Activated gamma-delta T cell treated with anti-CD3 and anti-CD28 coated beads, Interleukin-2, amount 50 U/mL, for 16 hours (primary cell): Measurements from ENCODE around the gene LAPTM5.
"Not testable (repeated sequence)": the region's sequence is repeated elsewhere in the genome, so short reads cannot be mapped to it uniquely, and the experiment has no call there.

Source experiments
- DNase-seq: peaks from one replicate; pipeline ENCODE4 v3.0.0-alpha.2; 2020; ENCODE audit warnings: low read depth

Gene LAPTM5

GRCh38 chr1:30770150-30770549 lies 12.6 kb upstream of the LAPTM5 start:
- DNase-seq, result no peak

- no peak for DNase-seq
Measured at GRCh38 chr1:30768830-30769718, 11.5 kb upstream of the LAPTM5 start.

GRCh38 chr1:30768159-30768829 lies 10.7 kb upstream of the LAPTM5 start:
- DNase-seq, result no peak

- DNase-seq, result not testable (repeated sequence)
Measured at GRCh38 chr1:30766948-30767347, 9.4 kb upstream of the LAPTM5 start.

DNA sequence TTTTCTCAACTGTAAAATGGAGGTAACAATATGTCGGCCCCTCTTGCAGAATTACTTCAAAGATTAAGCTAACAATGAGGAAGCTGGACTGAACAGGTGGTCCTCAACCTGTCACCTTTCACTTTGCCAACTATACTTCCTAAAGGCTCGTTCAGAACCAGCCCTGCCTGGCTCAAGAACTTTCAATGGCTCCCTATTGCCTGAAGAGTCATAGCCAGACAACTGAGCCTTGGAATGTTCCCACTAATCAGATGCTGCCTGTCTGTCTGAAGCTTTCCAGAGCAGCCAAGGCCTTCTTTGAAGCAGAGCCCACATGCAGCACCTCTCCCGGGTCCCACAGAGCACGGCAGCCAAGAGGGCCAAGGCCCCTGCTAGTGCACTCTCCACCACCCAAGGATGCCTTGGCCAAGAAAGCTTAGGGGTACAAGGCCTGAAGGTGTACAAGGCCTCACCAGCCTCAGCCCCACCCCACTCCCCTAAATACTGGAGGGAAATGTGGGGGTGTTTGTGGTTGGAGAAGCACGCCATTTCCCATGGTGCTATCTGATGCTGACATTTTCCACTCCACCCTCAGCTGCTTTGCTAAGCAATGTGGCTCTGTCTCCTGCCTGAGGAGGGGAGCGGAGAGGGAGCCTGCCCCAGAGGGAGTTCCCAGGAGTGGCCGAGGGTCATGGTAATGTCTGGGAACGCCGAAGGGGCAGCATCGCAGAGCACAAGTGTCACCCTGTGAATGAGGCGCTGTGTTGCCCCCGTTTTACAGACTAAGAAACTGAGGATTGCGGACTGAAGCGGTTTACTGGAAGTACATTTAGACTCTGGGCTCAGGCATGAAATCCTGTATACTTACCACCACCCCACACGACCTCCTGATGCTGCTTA lies 8.2 kb upstream of the LAPTM5 start:
- no peak for DNase-seq

DNA sequence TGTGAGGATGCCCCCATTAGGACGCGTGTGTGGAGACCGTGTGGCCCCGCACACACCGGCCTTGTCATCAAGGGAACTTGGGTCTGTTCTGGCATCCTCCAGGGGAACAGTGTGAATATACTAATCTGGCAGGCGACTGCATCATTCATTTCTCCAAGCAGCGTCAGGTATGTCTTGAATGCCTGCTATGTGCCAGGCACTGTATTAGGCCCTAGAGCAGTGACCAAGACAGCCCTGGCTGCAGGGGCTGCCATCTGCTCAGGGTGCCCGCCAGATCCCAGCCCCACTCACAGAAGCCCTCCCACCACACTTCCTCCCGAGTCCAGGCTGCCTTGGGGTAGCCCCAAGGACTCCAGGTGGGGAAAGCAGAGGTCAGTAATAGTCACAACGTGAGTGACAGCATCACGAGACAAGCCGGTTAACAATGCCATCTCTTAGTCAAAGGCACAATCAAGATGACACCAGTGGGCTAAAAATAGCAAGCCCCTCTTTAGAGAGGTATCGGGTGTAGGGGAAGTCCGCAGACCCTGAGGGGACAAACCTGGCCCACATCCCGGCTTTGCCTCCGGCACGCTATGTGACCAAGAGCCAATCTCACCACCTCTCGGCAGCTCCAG lies 7.5 kb upstream of the LAPTM5 start:
- no peak for DNase-seq

DNA sequence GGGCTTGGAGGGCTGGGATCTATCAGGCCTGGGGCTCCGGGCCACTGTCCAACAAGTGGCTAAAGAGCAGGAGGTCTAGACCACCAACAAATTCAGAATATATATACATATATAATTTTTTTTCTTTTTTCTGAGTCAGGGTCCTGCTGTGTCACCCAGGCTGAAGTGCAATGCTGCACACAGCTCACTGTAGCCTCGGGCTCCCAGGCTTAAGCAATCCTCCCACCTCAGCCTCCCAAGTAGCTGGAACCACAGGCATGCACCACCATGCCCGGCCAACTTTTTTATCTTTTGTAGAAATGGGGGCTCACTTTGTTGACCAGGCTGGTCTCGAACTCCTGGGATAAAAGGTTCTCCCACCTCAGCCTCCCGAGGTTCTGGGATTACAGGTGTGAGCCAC lies 6.8 kb upstream of the LAPTM5 start:
- no peak for DNase-seq

DNA sequence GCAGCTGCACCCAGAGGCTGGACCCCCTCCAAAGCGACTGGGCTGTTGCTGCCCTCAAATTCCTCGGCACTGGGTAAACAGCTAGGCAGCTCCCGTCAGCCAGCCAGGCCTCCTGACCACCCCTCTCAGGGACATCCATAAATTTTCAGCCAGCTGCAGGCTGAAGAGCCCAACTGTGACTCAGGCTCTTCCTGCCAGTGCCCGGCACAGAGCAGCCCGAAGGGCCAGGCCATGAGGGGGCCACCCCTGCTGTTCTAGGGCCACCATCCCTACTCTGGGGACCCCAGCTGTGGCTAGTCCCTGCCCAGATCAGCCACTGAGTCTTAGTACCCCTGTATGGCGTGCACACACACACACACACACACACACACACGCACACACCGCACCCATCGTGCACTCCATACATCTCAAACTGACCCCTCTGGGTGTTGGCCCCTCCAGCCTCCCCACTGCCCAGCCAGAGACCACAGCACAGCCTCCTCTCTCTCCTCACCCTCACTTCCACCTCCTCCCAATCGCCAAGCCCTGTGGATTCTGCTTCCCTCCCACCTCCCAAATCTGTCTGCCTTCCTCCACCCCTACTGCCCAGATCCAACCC lies 6.2 kb upstream of the LAPTM5 start:
- DNase-seq, result no peak

DNA sequence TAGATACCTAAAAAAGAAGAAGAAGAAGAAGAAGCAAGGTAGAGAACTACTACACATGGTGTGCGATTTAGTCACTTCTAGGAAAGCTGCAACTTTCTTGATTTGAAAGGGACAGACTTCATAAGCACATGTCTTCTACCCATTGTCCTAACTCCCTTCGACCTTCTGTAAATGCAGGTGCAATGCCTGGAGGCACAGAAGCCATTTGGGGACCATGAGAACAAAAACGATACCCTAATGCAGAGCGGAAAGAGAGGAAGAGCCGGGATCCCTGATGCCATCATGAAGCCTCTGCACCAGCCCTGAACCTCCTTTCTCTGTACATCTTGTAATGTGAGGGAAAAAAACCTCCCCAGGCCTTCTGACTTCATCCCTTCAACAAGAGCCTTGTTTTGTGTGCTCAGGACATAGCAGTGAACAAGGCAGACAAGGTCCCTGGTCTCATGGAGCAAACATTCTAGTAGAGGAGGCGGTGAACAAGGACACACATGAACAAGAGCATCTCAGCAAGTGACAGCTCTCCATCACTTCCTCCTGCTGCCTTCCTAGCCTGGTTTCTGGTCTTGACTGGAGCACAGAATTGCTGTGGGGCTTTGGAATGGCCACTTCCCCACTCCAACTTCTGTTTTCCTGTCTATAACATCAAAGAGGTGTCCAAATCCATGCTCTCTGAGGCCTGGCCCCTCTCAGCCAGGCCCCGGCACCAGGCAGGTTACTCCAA lies 5.5 kb upstream of the LAPTM5 start:
- no peak for DNase-seq

DNA sequence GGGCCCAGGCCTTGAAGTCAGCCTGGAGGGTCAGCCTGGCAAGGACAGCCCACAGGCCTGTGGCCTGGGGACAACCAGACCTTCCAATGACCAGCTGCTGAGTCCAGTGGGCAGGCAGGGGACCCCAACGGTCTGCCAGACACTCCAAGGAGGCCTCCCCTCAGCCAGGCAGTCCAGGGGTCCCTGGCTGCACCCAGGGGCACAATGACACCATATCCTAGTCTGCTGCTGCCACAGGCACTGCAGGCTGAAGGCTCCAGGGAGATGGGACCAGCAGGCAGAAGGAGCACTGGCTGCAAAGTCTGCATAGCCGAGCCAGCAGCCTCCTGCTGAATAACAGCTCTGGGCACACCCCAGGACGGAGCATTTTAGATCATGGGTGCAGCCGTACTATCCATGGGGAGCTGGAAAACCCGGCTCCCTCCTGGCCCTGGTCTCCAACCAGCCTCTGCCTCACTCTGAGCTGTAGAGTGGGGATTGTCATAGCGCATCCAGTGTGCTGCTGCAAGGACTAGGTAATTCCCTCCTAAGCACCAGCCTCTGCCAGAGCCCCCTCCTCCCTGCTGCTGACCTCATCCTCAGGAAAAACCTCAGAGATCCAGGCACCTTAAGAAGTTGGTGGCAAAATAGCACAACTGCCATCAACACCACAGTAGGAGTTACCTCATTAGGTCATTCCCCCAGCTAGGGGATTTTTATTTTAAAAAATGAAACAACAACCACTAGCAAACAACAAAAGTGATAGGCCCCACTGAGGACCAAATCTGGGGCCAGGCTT lies 4.8 kb upstream of the LAPTM5 start:
- no peak for DNase-seq

DNA sequence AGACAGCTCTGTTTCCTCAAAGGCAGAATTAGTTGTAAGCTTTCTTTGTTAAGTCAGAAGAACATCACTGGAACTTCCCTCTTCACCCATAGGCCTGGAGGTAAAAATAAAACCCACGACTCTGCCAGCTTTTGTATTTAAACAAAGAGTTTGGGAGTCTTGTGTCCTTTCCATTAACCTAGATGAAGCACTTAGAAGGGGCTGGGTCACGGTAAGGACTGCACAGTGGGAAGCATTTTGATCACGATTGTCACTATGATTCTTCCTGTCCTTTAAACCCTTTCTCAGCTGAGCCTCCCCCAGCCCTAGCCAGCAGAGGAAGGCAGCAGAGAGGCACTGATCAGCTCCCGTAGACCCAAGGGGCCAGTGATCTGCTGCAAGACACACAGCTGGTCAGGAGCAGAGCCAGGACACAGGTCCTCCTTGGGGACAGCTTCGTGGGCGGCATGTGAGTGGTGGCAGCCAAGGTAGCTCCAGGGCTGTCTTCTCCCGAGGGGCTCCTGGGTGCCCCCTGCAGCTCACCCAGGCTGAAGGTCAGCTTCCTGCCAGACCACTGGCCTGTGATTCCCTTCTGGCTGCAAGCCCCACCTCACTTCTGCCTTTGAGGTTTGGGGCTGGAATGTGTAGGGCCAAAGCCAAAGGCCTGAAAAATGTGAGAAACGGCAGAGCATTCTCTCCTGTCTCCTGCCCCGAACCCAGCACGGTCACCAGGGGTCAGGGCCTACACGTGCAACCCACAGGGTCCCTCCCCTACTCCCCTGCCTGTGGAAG lies 4.0 kb upstream of the LAPTM5 start:
- no peak for DNase-seq

- DNase-seq, result no peak
Measured at GRCh38 chr1:30760596-30761324, 3.2 kb upstream of the LAPTM5 start.

- peak; percentile 54 for DNase-seq
Measured at GRCh38 chr1:30759718-30760281, 2.2 kb upstream of the LAPTM5 start.

- DNase-seq, result no peak
Measured at GRCh38 chr1:30758785-30759380, 1.3 kb upstream of the LAPTM5 start.

DNA sequence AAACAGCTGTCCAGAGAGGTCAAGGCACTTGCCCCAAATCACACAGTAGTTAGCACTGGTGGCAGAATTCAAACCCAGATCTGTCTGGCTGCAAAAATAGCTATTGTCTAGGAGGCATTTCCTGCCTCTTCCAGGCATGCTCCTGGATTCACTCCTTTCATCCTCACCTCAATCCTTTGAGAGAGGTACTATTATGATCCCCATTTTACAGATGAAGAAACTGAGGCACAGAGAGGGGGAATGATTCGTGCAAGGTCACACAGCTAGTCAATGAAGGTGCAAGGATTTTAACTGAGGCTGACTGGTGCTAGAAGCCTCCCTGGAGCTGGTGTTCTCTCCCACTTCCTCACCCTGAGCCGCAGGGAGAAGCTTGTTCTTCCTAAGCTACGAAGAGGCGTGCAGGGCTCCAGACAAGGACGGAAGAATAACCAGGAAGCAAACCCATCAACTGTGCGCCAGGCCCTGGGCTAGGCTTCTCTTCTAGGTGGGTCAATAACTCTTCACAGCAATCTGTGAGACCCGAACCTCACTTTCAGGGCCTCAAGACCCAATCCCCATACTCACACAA lies 631 bp upstream of the LAPTM5 start:
- DNase-seq, result no peak

GRCh38 chr1:30756545-30757351 lies 826 bp downstream of the LAPTM5 start:
- peak; percentile 64 for DNase-seq

- DNase-seq, result no peak
Measured at GRCh38 chr1:30756206-30756544, 1.4 kb downstream of the LAPTM5 start.
